ENCODE measurements around the gene HNRNPC. TPM values are rescaled to one million over a fixed set of nuclear protein-coding genes. Genes with fewer than 3 reads are reported as not detected.

Gene HNRNPC
- total and polyA plus RNA-seq, 2 of the 8 experiments (the other 6 are each of a cell fraction or from before 2014, with no cell fraction given) = 781 to 1,207 TPM

- DNase-seq (ENCODE audit: low read depth in 1 of 2, low spot score in 2 of 2) = no peak
- Histone ChIP-seq H3K79me1 (ENCODE audit: low read depth, low read length) (no peaks in the 10 kb centered on the region; the same call in 1 of the 2 replicates), H4K8ac (ENCODE audit: extremely low read depth, insufficient read depth, low read length) (no peak overlapping the region), H2BK15ac (ENCODE audit: low read length) (no peak overlapping the region), H3K23ac (ENCODE audit: insufficient read length) (no peak overlapping the region), H3K18ac (ENCODE audit: extremely low read depth, low read length) (no peak overlapping the region), H4K91ac (replicated peaks; ENCODE audit: insufficient read length, low read length) (no peak overlapping the region), H3K4me1 (replicated peaks in 1 of 4; ENCODE audit: control insufficient read depth in 3 of 4, insufficient read depth in 4 of 4, low read length in 3 of 4) (peaks cover 0 to 5% (median 0%) of the 10 kb centered on the region in 4 experiments; a peak in 3 of 7 replicates), H3K4me2 (ENCODE audit: insufficient read depth in 1 of 2, low read depth in 2 of 2, low read length in 2 of 2) (no peak overlapping the region), H2AK5ac (ENCODE audit: low read depth, low read length) (no peak overlapping the region), H3K27ac (ENCODE audit: low read depth, low read length) (no peak overlapping the region), H3K4me3 (ENCODE audit: extremely low read depth in 1 of 4, insufficient read depth in 2 of 4, low read depth in 3 of 4, low read length in 4 of 4) (no peak overlapping the region), H2BK5ac (ENCODE audit: low read depth, low read length) (no peak overlapping the region), H2AFZ (ENCODE audit: low read length) (no peak overlapping the region), H3K23me2 (ENCODE audit: low read depth, low read length) (no peaks in the 10 kb centered on the region), H3K4ac (replicated peaks; ENCODE audit: insufficient read length, low read depth, low read length) (no peak overlapping the region), H2BK12ac (ENCODE audit: low read depth, low read length) (no peak overlapping the region), H3K9me3 (ENCODE audit: insufficient read depth in 2 of 2, low read depth in 1 of 2, low read length in 1 of 2) (no peaks in the 10 kb centered on the region), H3K36me3 (ENCODE audit: control insufficient read depth in 2 of 4, insufficient read depth in 4 of 4, low read length in 3 of 4) (peaks cover 26 to 92% (median 75%) of the 10 kb centered on the region in 4 experiments), H3K9ac (replicated peaks in 1 of 4; ENCODE audit: extremely low read depth in 1 of 4, low read depth in 3 of 4, low read length in 3 of 4) (no peak overlapping the region), H3K14ac (ENCODE audit: insufficient read length) (no peak overlapping the region), H3K79me2 (ENCODE audit: control insufficient read depth in 1 of 2, insufficient read depth in 2 of 2, low read length in 2 of 2) (peaks cover 0 to 36% of the 10 kb centered on the region in 2 experiments; a peak in 2 of 4 replicates), H4K5ac (ENCODE audit: insufficient read length, low read depth, low read length) (no peak overlapping the region), H3K56ac (replicated peaks; ENCODE audit: insufficient read length, low read depth, low read length) (no peak overlapping the region), H2BK120ac (replicated peaks; ENCODE audit: low read depth, low read length) (no peak overlapping the region), H2BK20ac (ENCODE audit: low read length) (no peak overlapping the region), H3K27me3 (replicated peaks in 1 of 4; ENCODE audit: control insufficient read depth in 3 of 4, extremely low read depth in 1 of 4, insufficient read depth in 3 of 4, low read length in 3 of 4) (no peaks in the 10 kb centered on the region), H4K20me1 (replicated peaks in 1 of 2; ENCODE audit: control insufficient read depth in 1 of 2, insufficient read depth in 2 of 2, low read length in 2 of 2) (peaks cover 9 to 13% of the 10 kb centered on the region in 2 experiments)
- CTCF ChIA-PET (ENCODE audit: partially characterized antibody) = no interaction called here
- POLR2A ChIA-PET (ENCODE audit: partially characterized antibody) = interaction anchor here (0.9 to 2.0 kb wide), 6 partner anchors 8 to 53 kb away, joined by 3 to 7 read pairs (median 3); no protein-coding TSS in a partner anchor
- FAIRE-seq = no peak
- TF ChIP-seq TBP (IDR thresholded peaks at IDR 0.05; ENCODE audit: low read depth, low read length) (no peak), RXRA (IDR thresholded peaks at IDR 0.05; ENCODE audit: insufficient read depth, low read depth, low read length) (no peak), EZH2 (IDR thresholded peaks at IDR 0.05; ENCODE audit: low read depth, low read length, severe bottlenecking) (no peak), FOSL1 (IDR thresholded peaks at IDR 0.05; ENCODE audit: insufficient read depth, low read depth, low read length) (no peak), RBBP5 (IDR thresholded peaks at IDR 0.05; ENCODE audit: borderline replicate concordance, low read depth, low read length) (no peak), BACH1 (IDR thresholded peaks at IDR 0.05; ENCODE audit: low read length) (no peak), TCF12 (IDR thresholded peaks at IDR 0.05; ENCODE audit: low read depth, low read length) (no peak), JUN (IDR thresholded peaks at IDR 0.05; ENCODE audit: low read depth, low read length) (no peak)
- 98% methylated on average over 3 of the region's 3 CpGs; no CpG with 5 or more reads in 1 of the 2 experiments for WGBS, 2 experiments (ENCODE audit: extremely low coverage in 1 of 2, insufficient coverage in 1 of 2, insufficient read length in 1 of 2, insufficient replicate concordance in 2 of 2, low coverage in 1 of 2, low lambda C conversion rate in 2 of 2, missing lambda C conversion rate in 1 of 2)
Observed at GRCh38 chr14:21211509-21211908, 57.7 kb downstream of the HNRNPC start.

All from H1 (cell line).